Smooth muscle cell (in vitro differentiated cells): ENCODE measurements around the gene SRPK2. TPM values are rescaled to one million over a fixed set of nuclear protein-coding genes. Genes with fewer than 3 reads are reported as not detected.

Experiments used
- DNase-seq: peaks from one replicate; lab custom pipeline; 2025; ENCODE audit not compliant: unreplicated experiment; lab: John Stamatoyannopoulos, UW
- H2AFZ ChIP-seq: fragments of 200-600 bp; sonication (generic); 2 replicates; pipeline ENCODE4 v1.6.0; 2016; ENCODE audit warnings: antibody characterized with exemption, low read depth, mild to moderate bottlenecking
- H3F3A ChIP-seq: fragments of 200-600 bp; sonication (generic); 2 replicates; pipeline ENCODE4 v1.6.0; 2017; ENCODE audit warnings: antibody characterized with exemption, low read depth
- H3K27ac ChIP-seq: fragments of 200-600 bp; sonication (generic); 2 replicates; pipeline ENCODE4 v1.5.1; 2016; ENCODE audit warnings: low read depth, mild to moderate bottlenecking
- H3K27me3 ChIP-seq: fragments of 200-600 bp; sonication (generic); 2 replicates; pipeline ENCODE4 v1.6.1; 2016; ENCODE audit warnings: low read depth, mild to moderate bottlenecking
- H3K36me3 ChIP-seq: fragments of 200-600 bp; sonication (generic); 2 replicates; pipeline ENCODE4 v1.5.1; 2016; ENCODE audit warnings: low read depth
- H3K4me1 ChIP-seq: fragments of 200-600 bp; sonication (generic); 2 replicates; pipeline ENCODE4 v1.5.1; 2016; ENCODE audit warnings: low read depth
- H3K4me2 ChIP-seq: fragments of 200-600 bp; sonication (generic); 2 replicates; pipeline ENCODE4 v1.6.0; 2016; ENCODE audit warnings: mild to moderate bottlenecking
- H3K4me3 ChIP-seq: fragments of 200-600 bp; sonication (generic); 2 replicates; pipeline ENCODE4 v1.5.1; 2016; ENCODE audit warnings: mild to moderate bottlenecking
- H3K79me2 ChIP-seq: fragments of 200-600 bp; sonication (generic); 2 replicates; pipeline ENCODE4 v1.6.0; 2016; ENCODE audit warnings: low read depth, mild to moderate bottlenecking
- H3K9ac ChIP-seq: fragments of 200-600 bp; sonication (generic); 2 replicates; pipeline ENCODE4 v1.6.0; 2016; ENCODE audit warnings: low read depth
- H3K9me3 ChIP-seq: fragments of 200-600 bp; sonication (generic); replicated peaks from 2 replicates; pipeline ENCODE4 v1.5.1; 2016; ENCODE audit warnings: low read depth
- H4K20me1 ChIP-seq: fragments of 200-600 bp; sonication (generic); 2 replicates; pipeline ENCODE4 v1.6.0; 2016; ENCODE audit warnings: low read depth
- WGBS: methylation state at CpG from one replicate; pipeline ENCODE4 v1.1.7; 2016; ENCODE audit warnings: low lambda C conversion rate; 5-methylcytosine and 5-hydroxymethylcytosine counted together
- polyA plus RNA-seq: library from polyadenylated mRNA; unstranded; fragments of >200 nt; fragmentation: Nextera tagmentation; extraction: Ambion mirVana; gene quantifications from 2 replicates; pipeline ENCODE4 v1.2.1, GENCODE V29; 2016
- total RNA-seq: library from RNA; depleted of rRNA; stranded (reverse); fragments of >200 nt; gene quantifications from 2 replicates; pipeline ENCODE4 v1.2.3, GENCODE V29; 2014
- TF ChIP-seq, protein P1 (sequence below): fragments of 200-600 bp; sonication (generic); IDR thresholded peaks from 2 replicates; pipeline ENCODE4 v1.5.1; 2017; ENCODE audit warnings: borderline replicate concordance, mild to moderate bottlenecking, antibody characterized with exemption; ENCODE audit not compliant: insufficient read depth, poor library complexity, severe bottlenecking

SRPK2 gene
- total and polyA plus RNA-seq, 2 experiments from 2014 or later, result 21.9 to 28.0 TPM

DNA sequence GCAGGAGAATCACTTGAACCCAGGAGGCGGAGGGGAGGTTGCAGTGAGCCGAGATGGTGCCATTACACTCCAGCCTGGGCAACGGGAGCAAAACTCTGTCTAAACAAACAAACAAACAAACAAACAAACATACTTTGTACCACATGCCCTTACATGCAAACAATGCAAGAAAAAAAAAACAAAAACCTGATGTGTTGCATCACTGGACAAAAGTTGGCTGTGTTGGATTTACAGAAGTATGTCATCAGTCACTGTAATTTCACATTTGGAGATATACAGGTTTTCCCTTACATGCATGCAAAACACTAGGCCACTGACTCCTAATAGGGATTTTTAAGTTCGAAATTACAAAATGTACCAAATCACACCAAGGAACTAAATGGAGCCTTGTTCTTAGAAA, 138.5 kb downstream of the SRPK2 start:
- Histone ChIP-seq H3K27ac (no peak overlapping the region), H3K9me3 (no peaks in the 10 kb centered on the region), H3F3A (peaks cover under 1% of the 10 kb centered on the region), H3K4me2 (no peak overlapping the region), H3K79me2 (peaks cover 46% of the 10 kb centered on the region), H3K27me3 (no peaks in the 10 kb centered on the region), H2AFZ (no peak overlapping the region), H3K4me3 (no peak overlapping the region), H3K9ac (no peak overlapping the region), H4K20me1 (peaks cover 96% of the 10 kb centered on the region), H3K36me3 (no peaks in the 10 kb centered on the region), H3K4me1 (peaks cover 9% of the 10 kb centered on the region)
- TF ChIP-seq, protein P1, sequence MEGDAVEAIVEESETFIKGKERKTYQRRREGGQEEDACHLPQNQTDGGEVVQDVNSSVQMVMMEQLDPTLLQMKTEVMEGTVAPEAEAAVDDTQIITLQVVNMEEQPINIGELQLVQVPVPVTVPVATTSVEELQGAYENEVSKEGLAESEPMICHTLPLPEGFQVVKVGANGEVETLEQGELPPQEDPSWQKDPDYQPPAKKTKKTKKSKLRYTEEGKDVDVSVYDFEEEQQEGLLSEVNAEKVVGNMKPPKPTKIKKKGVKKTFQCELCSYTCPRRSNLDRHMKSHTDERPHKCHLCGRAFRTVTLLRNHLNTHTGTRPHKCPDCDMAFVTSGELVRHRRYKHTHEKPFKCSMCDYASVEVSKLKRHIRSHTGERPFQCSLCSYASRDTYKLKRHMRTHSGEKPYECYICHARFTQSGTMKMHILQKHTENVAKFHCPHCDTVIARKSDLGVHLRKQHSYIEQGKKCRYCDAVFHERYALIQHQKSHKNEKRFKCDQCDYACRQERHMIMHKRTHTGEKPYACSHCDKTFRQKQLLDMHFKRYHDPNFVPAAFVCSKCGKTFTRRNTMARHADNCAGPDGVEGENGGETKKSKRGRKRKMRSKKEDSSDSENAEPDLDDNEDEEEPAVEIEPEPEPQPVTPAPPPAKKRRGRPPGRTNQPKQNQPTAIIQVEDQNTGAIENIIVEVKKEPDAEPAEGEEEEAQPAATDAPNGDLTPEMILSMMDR, result no peak
- WGBS, result over 99% methylated on average over 4 of the region's 4 CpGs
- DNase-seq, result no peak

DNA sequence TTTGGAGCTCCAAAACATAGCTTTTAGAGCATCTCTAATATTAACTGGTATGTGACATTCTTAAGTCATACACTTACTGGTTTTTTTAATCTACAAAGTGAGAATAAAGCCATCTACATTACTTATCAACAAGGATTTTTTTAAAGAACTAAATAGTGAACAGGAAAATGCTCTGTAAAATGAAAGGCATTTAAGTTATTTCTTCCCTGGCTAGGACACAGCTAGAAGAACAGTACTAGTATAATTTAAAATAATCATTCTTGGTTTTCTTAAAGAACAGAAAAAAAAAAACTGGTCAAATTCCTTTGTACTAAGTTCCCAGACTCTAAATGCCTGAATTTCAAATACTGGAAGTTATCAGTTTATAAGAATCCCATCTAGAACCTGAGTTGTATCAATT, 139.5 kb downstream of the SRPK2 start:
- no peak overlapping the region for H2AFZ ChIP-seq
- H3K9me3 ChIP-seq, result no peaks in the 10 kb centered on the region
- peaks cover 40% of the 10 kb centered on the region for H3K79me2 ChIP-seq
- H3K27me3 ChIP-seq, result no peaks in the 10 kb centered on the region
- H3K36me3 ChIP-seq, result no peaks in the 10 kb centered on the region
- H4K20me1 ChIP-seq, result peaks cover 98% of the 10 kb centered on the region
- H3F3A ChIP-seq, result peaks cover 4% of the 10 kb centered on the region
- peaks cover 9% of the 10 kb centered on the region for H3K4me1 ChIP-seq
- H3K4me2 ChIP-seq, result no peak overlapping the region
- H3K4me3 ChIP-seq, result no peak overlapping the region
- no peak for DNase-seq
- no peak overlapping the region for H3K27ac ChIP-seq
- H3K9ac ChIP-seq, result no peak overlapping the region
- TF ChIP-seq, protein P1, result no peak

DNA sequence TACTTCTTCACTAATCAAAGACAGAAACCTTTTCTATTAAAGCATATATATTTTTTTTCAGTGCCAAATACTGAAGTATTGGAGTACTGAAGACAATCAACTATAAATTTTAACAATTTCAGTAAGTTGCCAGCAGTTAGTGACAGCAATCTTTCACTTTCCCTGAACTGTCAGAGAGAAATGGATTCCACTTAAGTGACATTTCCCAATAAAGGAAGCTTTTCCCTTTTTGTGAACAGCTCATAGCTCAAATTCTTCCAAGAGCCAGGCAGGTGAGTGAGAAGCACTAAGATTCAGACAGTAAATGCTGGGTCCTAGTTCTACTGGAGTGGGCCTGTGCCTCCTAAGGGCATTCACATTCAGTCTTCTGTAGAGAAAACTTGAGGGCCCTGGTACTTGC, 142.0 kb downstream of the SRPK2 start:
- peaks cover 96% of the 10 kb centered on the region for H4K20me1 ChIP-seq
- peaks cover 47% of the 10 kb centered on the region for H3K79me2 ChIP-seq
- H3K27ac ChIP-seq, result no peak overlapping the region

DNA sequence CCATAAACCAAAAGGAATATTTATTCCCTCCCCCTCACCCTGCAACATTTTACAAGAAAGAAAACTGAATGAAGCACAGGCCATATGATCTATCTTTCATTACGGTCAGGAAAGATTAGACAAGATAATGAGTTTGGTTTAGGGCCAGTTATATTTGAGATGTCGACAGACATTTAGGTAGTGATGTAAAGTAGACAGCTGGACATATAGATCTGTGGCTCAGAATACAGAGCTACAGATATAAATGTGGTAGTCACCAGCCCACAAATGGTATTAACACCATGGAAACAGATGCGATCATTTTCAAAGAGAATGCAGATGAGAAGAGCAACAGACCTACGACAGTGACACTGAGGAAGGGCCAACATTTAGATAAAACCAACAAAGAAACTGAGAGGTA, 142.5 kb downstream of the SRPK2 start:
- no peak overlapping the region for H2AFZ ChIP-seq

More for the DNA sequence above, 142.0 kb downstream of the SRPK2 start:
- Histone ChIP-seq H3F3A (peaks cover 4% of the 10 kb centered on the region), H3K4me2 (no peak overlapping the region), H3K4me3 (no peak overlapping the region), H3K27me3 (no peaks in the 10 kb centered on the region), H2AFZ (no peak overlapping the region), H3K9me3 (no peaks in the 10 kb centered on the region), H3K9ac (no peak overlapping the region), H3K4me1 (peaks cover 9% of the 10 kb centered on the region), H3K36me3 (no peaks in the 10 kb centered on the region)
- TF ChIP-seq, protein P1, result no peak
- no peak for DNase-seq

More for the DNA sequence above, 142.5 kb downstream of the SRPK2 start:
- H4K20me1 ChIP-seq, result peaks cover 96% of the 10 kb centered on the region
- H3K79me2 ChIP-seq, result peaks cover 49% of the 10 kb centered on the region
- H3K4me2 ChIP-seq, result peak overlapping the region; percentile 67
- TF ChIP-seq, protein P1, result no peak
- H3K4me3 ChIP-seq, result no peak overlapping the region
- no peak overlapping the region for H3K9ac ChIP-seq
- H3K27me3 ChIP-seq, result no peaks in the 10 kb centered on the region
- peak overlapping the region; percentile 41 for H3K27ac ChIP-seq
- H3K9me3 ChIP-seq, result no peaks in the 10 kb centered on the region
- H3K4me1 ChIP-seq, result peaks cover 9% of the 10 kb centered on the region
- peaks cover 4% of the 10 kb centered on the region for H3F3A ChIP-seq
- no peak for DNase-seq
- no peaks in the 10 kb centered on the region for H3K36me3 ChIP-seq
- WGBS, result 20% methylated on average over 4 of the region's 4 CpGs
